Measurements from ENCODE around the gene ATP2B1. TPM values are rescaled to one million over a fixed set of nuclear protein-coding genes. Genes with fewer than 3 reads are reported as not detected.

ATP2B1 gene
- total and polyA plus RNA-seq, 12 donors: 6.3 to 37.3 (median 17.4) TPM

DNA sequence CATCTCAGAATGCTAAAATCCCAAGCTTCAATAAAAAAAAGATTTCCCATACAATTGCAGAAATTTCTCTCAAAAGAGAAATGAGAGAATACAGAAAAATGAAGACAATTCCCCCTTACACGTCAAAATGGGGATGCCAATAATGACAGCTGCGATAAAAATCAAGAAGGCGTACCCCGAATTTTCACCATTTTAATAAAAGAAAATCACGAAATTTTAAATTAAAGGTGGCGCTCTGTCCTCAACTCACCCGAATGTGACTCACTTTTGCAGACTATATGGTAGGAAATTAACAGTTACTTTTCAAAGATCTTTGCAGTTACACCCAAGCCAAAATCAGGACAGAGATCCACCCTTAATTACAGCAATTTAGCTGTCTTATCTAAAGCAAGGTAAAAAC, 2.1 kb downstream of the ATP2B1 start:
- Histone ChIP-seq H3K27me3 (no peaks in the 10 kb centered on the region), H3K4me3 (peak overlapping the region in 1 of 4 donors; percentile 83), H3K36me3 (replicated peaks in 1 of 2) (no peaks in the 10 kb centered on the region), H3K9me3 (replicated peaks in 1 of 3) (peaks cover 0 to 3% (median 0%) of the 10 kb centered on the region in 3 donors), H3K4me1 (replicated peaks in 1 of 2) (peaks cover 0 to 23% of the 10 kb centered on the region in 2 donors), H3K27ac (no peak overlapping the region)
- intact Hi-C loops (cut with DNase I): no loop called here
- 89 to 94% (median 90%) methylated on average over 7 of the region's 7 CpGs for WGBS, 4 donors
- TF ChIP-seq, protein P1, sequence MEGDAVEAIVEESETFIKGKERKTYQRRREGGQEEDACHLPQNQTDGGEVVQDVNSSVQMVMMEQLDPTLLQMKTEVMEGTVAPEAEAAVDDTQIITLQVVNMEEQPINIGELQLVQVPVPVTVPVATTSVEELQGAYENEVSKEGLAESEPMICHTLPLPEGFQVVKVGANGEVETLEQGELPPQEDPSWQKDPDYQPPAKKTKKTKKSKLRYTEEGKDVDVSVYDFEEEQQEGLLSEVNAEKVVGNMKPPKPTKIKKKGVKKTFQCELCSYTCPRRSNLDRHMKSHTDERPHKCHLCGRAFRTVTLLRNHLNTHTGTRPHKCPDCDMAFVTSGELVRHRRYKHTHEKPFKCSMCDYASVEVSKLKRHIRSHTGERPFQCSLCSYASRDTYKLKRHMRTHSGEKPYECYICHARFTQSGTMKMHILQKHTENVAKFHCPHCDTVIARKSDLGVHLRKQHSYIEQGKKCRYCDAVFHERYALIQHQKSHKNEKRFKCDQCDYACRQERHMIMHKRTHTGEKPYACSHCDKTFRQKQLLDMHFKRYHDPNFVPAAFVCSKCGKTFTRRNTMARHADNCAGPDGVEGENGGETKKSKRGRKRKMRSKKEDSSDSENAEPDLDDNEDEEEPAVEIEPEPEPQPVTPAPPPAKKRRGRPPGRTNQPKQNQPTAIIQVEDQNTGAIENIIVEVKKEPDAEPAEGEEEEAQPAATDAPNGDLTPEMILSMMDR (IDR thresholded peaks at IDR 0.05): no peak
- TF ChIP-seq POLR2A (IDR thresholded peaks at IDR 0.05): no peak
- DNase-seq: no peak

DNA sequence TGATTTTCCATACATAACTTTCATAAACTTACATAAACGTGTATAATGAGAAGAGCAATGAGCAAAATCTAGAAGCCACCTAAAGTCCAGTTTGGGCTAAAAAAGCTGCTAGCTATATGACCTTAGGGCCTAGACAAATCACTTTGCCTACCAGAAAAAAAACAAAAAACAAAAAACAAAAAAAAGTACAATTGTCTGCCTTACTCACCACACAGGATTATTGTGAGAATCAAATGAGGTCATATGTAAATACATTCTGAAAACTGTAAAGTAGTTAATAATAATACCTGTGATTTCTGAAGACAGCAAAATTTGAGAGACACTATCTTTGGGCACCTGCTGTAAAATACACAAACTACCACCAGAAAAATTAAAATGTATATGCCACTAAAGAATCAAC, 4.2 kb downstream of the ATP2B1 start:
- H3K9me3 ChIP-seq (replicated peaks in 1 of 3): no peaks in the 10 kb centered on the region
- intact Hi-C loops (cut with DNase I): no loop called here
- no peak for DNase-seq
- peaks cover 0 to 14% of the 10 kb centered on the region in 2 donors for H3K4me1 ChIP-seq (replicated peaks in 1 of 2)
- no peak overlapping the region for H3K27ac ChIP-seq
- no peaks in the 10 kb centered on the region for H3K36me3 ChIP-seq (replicated peaks in 1 of 2)
- H3K4me3 ChIP-seq: no peak overlapping the region
- H3K27me3 ChIP-seq: no peaks in the 10 kb centered on the region
- TF ChIP-seq, protein P1 (IDR thresholded peaks at IDR 0.05): no peak
- TF ChIP-seq POLR2A (IDR thresholded peaks at IDR 0.05): no peak
- WGBS, 4 donors: 88 to 98% (median 94%) methylated on average over 1 of the region's 1 CpG

DNA sequence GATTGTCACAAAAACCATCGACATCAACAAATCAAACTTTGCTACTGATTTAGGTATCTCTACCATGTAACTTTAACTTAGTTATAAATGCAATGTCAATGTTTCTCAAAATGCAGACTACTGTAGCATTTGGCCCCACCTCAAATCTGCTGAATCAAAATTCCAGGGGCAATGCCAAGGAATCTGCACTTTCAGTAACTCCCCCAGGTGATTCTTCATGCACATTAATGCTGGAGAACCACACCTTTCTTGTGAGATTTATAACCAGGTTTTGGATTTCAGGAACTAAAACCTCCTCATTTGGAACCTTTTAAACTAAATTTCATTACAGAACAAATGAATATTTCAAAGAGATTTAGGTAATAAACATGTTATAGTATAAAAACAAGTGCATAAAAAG, 4.9 kb downstream of the ATP2B1 start:
- intact Hi-C loops (cut with DNase I): no loop called here
- H3K36me3 ChIP-seq (replicated peaks in 1 of 2): no peaks in the 10 kb centered on the region

DNA sequence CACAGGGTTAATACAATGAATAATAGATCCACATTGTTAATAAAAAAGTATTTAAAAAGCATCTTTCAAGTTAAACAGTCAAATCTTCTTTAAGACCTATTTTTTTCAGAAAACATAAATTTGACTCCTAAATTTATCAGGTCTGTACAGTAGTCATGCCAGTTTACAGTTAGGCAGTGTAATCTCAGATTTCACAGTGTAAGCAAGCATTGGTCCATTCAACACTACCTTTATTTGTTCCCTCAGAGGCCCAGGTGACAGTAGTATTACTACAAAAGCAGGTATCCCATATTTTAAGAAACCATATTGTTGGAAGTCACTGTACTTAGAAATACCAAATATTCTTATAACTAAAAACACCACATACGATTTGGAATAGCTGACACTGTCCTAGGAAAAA, 6.1 kb downstream of the ATP2B1 start:
- intact Hi-C loops (cut with DNase I): no loop called here
- no peak for DNase-seq

More for the DNA sequence above, 4.9 kb downstream of the ATP2B1 start:
- Histone ChIP-seq H3K4me1 (replicated peaks in 1 of 2) (peaks cover 0 to 14% of the 10 kb centered on the region in 2 donors), H3K27me3 (no peaks in the 10 kb centered on the region), H3K9me3 (replicated peaks in 1 of 3) (no peaks in the 10 kb centered on the region), H3K27ac (no peak overlapping the region), H3K4me3 (no peak overlapping the region)
- no peak for TF ChIP-seq POLR2A (IDR thresholded peaks at IDR 0.05)
- TF ChIP-seq, protein P1 (IDR thresholded peaks at IDR 0.05): no peak
- WGBS, 4 donors: 87 to 97% (median 95%) methylated on average over 1 of the region's 1 CpG
- no peak for DNase-seq

More for the DNA sequence above, 6.1 kb downstream of the ATP2B1 start:
- 95 to 100% (median 96%) methylated on average over 1 of the region's 1 CpG for WGBS, 4 donors
- Histone ChIP-seq H3K4me3 (no peak overlapping the region), H3K27ac (no peak overlapping the region), H3K27me3 (no peaks in the 10 kb centered on the region), H3K9me3 (replicated peaks in 1 of 3) (no peaks in the 10 kb centered on the region), H3K36me3 (replicated peaks in 1 of 2) (no peaks in the 10 kb centered on the region), H3K4me1 (replicated peaks in 1 of 2) (peaks cover 0 to 14% of the 10 kb centered on the region in 2 donors)
- TF ChIP-seq, protein P1 (IDR thresholded peaks at IDR 0.05): no peak
- TF ChIP-seq POLR2A (IDR thresholded peaks at IDR 0.05): no peak
